Stomach (tissue), 4 donors: Measurements from ENCODE around the gene XYLB.

Source experiments
- CTCF ChIP-seq, 7 experiments: fragments of 450-650 bp in 4 of 7; fragments of 200-600 bp in 3 of 7; sonication (generic) in 3 of 7; IDR thresholded peaks; one replicate each; pipeline ENCODE4 v1.5.1; 2016 to 2019; ENCODE audit warnings: antibody characterized with exemption in 7 of 7, control low read depth in 2 of 7, mild to moderate bottlenecking in 1 of 7
- EP300 ChIP-seq: sonication (generic); formaldehyde crosslinking; IDR thresholded peaks from one replicate; pipeline ENCODE4 v1.6.1; 2017; ENCODE audit warnings: antibody characterized with exemption
- POLR2A ChIP-seq, 4 donors: fragments of 450-650 bp; IDR thresholded peaks; one replicate each; pipeline ENCODE4 v1.6.1; 2016; ENCODE audit warnings: antibody characterized with exemption in 4 of 4, control low read depth in 2 of 4, mild to moderate bottlenecking in 1 of 4, moderate library complexity in 1 of 4
- POLR2AphosphoS5 ChIP-seq, 3 donors: sonication (generic); formaldehyde crosslinking; IDR thresholded peaks; one replicate each; pipeline ENCODE4 v1.6.1; 2016; ENCODE audit warnings: antibody characterized with exemption in 3 of 3

GRCh38 chr3:38421679-38422336 is 75.2 kb downstream of the XYLB start:
- TF ChIP-seq CTCF (IDR thresholded peaks at IDR 0.05), result no peak
- TF ChIP-seq POLR2AphosphoS5 (IDR thresholded peaks at IDR 0.05), result no peak
- TF ChIP-seq POLR2A (IDR thresholded peaks at IDR 0.05), result no peak
- no peak for TF ChIP-seq EP300
